HepG2 (cell line): Measurements from ENCODE around the gene RNF208. TPM values are rescaled to one million over a fixed set of nuclear protein-coding genes. Genes with fewer than 3 reads are reported as not detected.

Experiments used
- ARNT2 ChIP-seq: sonication (generic); formaldehyde crosslinking; IDR thresholded peaks from 2 replicates; pipeline ENCODE4 v1.8.0; 2022; ENCODE audit warnings: mild to moderate bottlenecking, low read depth, missing genetic modification reagents, moderate library complexity
- ARNTL ChIP-seq: sonication (generic); formaldehyde crosslinking; IDR thresholded peaks from 2 replicates; pipeline ENCODE4 v1.4.0; 2020; ENCODE audit warnings: mild to moderate bottlenecking, missing genetic modification reagents
- ETV6 ChIP-seq: sonication (generic); formaldehyde crosslinking; conservative IDR thresholded peaks from 2 replicates; pipeline ENCODE4 v1.4.0; 2020; ENCODE audit warnings: missing genetic modification reagents
- HMG20B ChIP-seq: conservative IDR thresholded peaks from 2 replicates; pipeline ENCODE4 v1.6.1; 2016; ENCODE audit warnings: missing genetic modification reagents, missing compliant biosample characterization
- HNRNPH1 ChIP-seq: fragments of 200-400 bp; formaldehyde crosslinking; optimal IDR thresholded peaks from 2 replicates; pipeline ENCODE3; 2017; ENCODE audit warnings: mild to moderate bottlenecking, low read depth, low read length
- HOXA3 ChIP-seq: sonication (generic); formaldehyde crosslinking; IDR thresholded peaks from 2 replicates; pipeline ENCODE4 v1.5.0; 2020; ENCODE audit warnings: missing genetic modification reagents
- KDM1A ChIP-seq: IDR thresholded peaks from 2 replicates; pipeline ENCODE4 v1.6.1; 2016; ENCODE audit warnings: missing compliant biosample characterization
- LCORL ChIP-seq, 2 experiments: fragments of 450-650 bp in 1 of 2; sonication (generic) in 1 of 2; formaldehyde crosslinking in 1 of 2; IDR thresholded peaks; 2 replicates each; pipeline versions ENCODE4 v1.5.0 to v1.6.1; 2017 to 2020; ENCODE audit warnings: antibody characterized with exemption in 1 of 2, missing genetic modification reagents in 1 of 2
- MYC ChIP-seq: sonication (generic); formaldehyde crosslinking; IDR thresholded peaks from 2 replicates; pipeline ENCODE4 v1.9.0; 2021; ENCODE audit warnings: missing genetic modification reagents, borderline replicate concordance
- ONECUT2 ChIP-seq: sonication (generic); formaldehyde crosslinking; IDR thresholded peaks from 2 replicates; pipeline ENCODE4 v1.4.0; 2020; ENCODE audit warnings: missing genetic modification reagents
- SETDB1 ChIP-seq: sonication (generic); formaldehyde crosslinking; IDR thresholded peaks from 2 replicates; pipeline ENCODE4 v1.5.1; 2020; ENCODE audit warnings: missing genetic modification reagents, mild to moderate bottlenecking, borderline replicate concordance
- SP5 ChIP-seq: IDR thresholded peaks from 2 replicates; pipeline ENCODE4 v1.6.1; 2016; ENCODE audit warnings: low read depth, borderline replicate concordance
- SRSF4 ChIP-seq: fragments of 200-400 bp; formaldehyde crosslinking; IDR thresholded peaks from one replicate; pipeline ENCODE4 v1.6.1; 2018; ENCODE audit warnings: mild to moderate bottlenecking, low read depth, low read length, moderate library complexity; ENCODE audit not compliant: poor library complexity, severe bottlenecking
- ZBTB3 ChIP-seq: sonication (generic); formaldehyde crosslinking; IDR thresholded peaks from 2 replicates; pipeline ENCODE4 v1.4.0; 2020; ENCODE audit warnings: low read depth, mild to moderate bottlenecking, moderate library complexity, missing genetic modification reagents, borderline replicate concordance
- ZFP82 ChIP-seq: sonication (generic); formaldehyde crosslinking; IDR thresholded peaks from 2 replicates; pipeline ENCODE4 v1.5.1; 2020; ENCODE audit warnings: mild to moderate bottlenecking, missing genetic modification reagents, borderline replicate concordance
- ZNF143 ChIP-seq: sonication (generic); formaldehyde crosslinking; IDR thresholded peaks from 2 replicates; pipeline ENCODE4 v1.4.0; 2020; ENCODE audit warnings: missing genetic modification reagents
- ZNF572 ChIP-seq: sonication (generic); formaldehyde crosslinking; IDR thresholded peaks from 2 replicates; pipeline ENCODE4 v1.5.1; 2020; ENCODE audit warnings: mild to moderate bottlenecking, missing genetic modification reagents
- ZSCAN21 ChIP-seq: sonication (generic); formaldehyde crosslinking; IDR thresholded peaks from 2 replicates; pipeline ENCODE4 v1.8.0; 2022; ENCODE audit warnings: mild to moderate bottlenecking, missing genetic modification reagents, moderate library complexity, borderline replicate concordance
- polyA plus RNA-seq, 8 experiments: library from polyadenylated mRNA; depleted of rRNA in 3 of 8; stranded (reverse) in 7 of 8; unstranded in 1 of 8; fragments of >200 nt; fragmentation: Illumina TruSeq in 4 of 8; extraction: Trizol in 4 of 8; gene quantifications; 2 replicates each; pipeline versions ENCODE4 v1.2.1 to v1.2.3, GENCODE V29; 2011 to 2016; ENCODE audit warnings: low read depth in 4 of 8, missing spikeins in 1 of 8, mixed read lengths in 1 of 8; ENCODE audit not compliant: insufficient read depth in 1 of 8
- total RNA-seq, 5 experiments: library from RNA; depleted of rRNA; stranded (reverse); fragments of >200 nt; fragmentation: Illumina TruSeq; extraction: Trizol; gene quantifications; 2 replicates each; pipeline ENCODE4 v1.2.3, GENCODE V29; 2016; ENCODE audit warnings: low read depth in 1 of 5
- TF ChIP-seq, protein P1 (sequence below): sonication (generic); formaldehyde crosslinking; conservative IDR thresholded peaks from 2 replicates; pipeline ENCODE4 v1.8.0; 2022; ENCODE audit warnings: mild to moderate bottlenecking, moderate library complexity, missing genetic modification reagents
- TF ChIP-seq, protein P2 (sequence below): sonication (generic); formaldehyde crosslinking; IDR thresholded peaks from 2 replicates; pipeline ENCODE4 v1.4.0; 2020; ENCODE audit warnings: mild to moderate bottlenecking, missing genetic modification reagents
- TF ChIP-seq, protein P3 (sequence below): sonication (generic); formaldehyde crosslinking; conservative IDR thresholded peaks from 2 replicates; pipeline ENCODE4 v1.4.0; 2020; ENCODE audit warnings: mild to moderate bottlenecking, missing genetic modification reagents, moderate library complexity
- TF ChIP-seq, protein P4 (sequence below): IDR thresholded peaks from 2 replicates; pipeline ENCODE4 v1.6.1; 2016; ENCODE audit warnings: low read depth, control low read depth

RNF208 gene
- total and polyA plus RNA-seq, 2 of the 13 experiments (the other 11 are each of a cell fraction or from before 2014, with no cell fraction given): 1.6 to 2.1 TPM

DNA sequence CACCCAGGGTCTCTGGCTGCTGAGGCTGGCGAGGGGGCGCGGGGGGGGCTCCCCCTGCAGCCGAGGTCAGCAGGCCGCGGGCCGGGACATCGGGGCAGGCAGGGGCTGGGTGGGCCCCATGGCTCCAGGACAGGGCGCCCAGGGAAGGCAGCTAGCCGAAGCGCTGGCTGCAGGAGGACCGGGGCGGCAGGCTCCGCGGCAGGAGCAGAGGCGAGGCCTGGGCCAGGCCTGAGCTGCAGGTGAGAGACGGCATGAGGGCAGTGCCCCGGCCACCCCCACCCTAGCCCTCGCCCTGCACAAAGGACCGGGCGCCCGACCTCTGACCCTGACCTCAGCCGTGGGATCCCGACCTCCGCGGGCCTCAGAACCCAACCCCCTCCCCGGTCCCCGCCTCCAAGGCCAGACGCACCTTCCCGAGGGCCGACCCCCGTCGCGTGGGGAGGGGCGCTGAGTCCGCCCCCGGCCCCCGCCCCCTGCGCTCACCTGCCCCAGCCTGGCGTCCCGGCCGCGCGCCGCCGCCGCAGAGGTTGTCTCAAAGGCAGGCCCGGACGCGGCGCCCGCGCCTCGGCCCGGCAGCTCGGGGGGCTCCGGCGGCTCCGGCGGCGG lies 431 bp downstream of the RNF208 start (continued):
- TF ChIP-seq MYC (CRISPR knock-in tag) (peak; percentile 42; the same call in 1 of the 2 replicates), SETDB1 (no peak), SP5 (CRISPR knock-in tag) (peak; percentile 72), ZSCAN21 (CRISPR knock-in tag) (no peak), ZFP82 (CRISPR knock-in tag) (peak; percentile 53; the same call in 1 of the 2 replicates), ZBTB3 (no peak), HMG20B (no peak), ZNF143 (CRISPR knock-in tag) (no peak), HOXA3 (CRISPR knock-in tag) (peak; percentile 61; the same call in 1 of the 2 replicates), ARNTL (CRISPR knock-in tag) (peak; percentile 18; the same call in 1 of the 2 replicates), SRSF4 (no peak), LCORL (IDR thresholded peaks at IDR 0.05) (no peak), LCORL (CRISPR knock-in tag; IDR thresholded peaks at IDR 0.05) (peak; percentile 29; the same call in 1 of the 2 replicates), ONECUT2 (CRISPR knock-in tag) (no peak), ARNT2 (CRISPR knock-in tag) (peak; percentile 24; the same call in 1 of the 2 replicates), ZNF572 (CRISPR knock-in tag) (no peak), HNRNPH1 (no peak), KDM1A (no peak), ETV6 (CRISPR knock-in tag) (no peak)
- TF ChIP-seq, protein P1, sequence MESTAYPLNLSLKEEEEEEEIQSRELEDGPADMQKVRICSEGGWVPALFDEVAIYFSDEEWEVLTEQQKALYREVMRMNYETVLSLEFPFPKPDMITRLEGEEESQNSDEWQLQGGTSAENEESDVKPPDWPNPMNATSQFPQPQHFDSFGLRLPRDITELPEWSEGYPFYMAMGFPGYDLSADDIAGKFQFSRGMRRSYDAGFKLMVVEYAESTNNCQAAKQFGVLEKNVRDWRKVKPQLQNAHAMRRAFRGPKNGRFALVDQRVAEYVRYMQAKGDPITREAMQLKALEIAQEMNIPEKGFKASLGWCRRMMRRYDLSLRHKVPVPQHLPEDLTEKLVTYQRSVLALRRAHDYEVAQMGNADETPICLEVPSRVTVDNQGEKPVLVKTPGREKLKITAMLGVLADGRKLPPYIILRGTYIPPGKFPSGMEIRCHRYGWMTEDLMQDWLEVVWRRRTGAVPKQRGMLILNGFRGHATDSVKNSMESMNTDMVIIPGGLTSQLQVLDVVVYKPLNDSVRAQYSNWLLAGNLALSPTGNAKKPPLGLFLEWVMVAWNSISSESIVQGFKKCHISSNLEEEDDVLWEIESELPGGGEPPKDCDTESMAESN: 0 out of 2 replicates have a peak, but pooled peaks have one; percentile 17
- TF ChIP-seq, protein P2, sequence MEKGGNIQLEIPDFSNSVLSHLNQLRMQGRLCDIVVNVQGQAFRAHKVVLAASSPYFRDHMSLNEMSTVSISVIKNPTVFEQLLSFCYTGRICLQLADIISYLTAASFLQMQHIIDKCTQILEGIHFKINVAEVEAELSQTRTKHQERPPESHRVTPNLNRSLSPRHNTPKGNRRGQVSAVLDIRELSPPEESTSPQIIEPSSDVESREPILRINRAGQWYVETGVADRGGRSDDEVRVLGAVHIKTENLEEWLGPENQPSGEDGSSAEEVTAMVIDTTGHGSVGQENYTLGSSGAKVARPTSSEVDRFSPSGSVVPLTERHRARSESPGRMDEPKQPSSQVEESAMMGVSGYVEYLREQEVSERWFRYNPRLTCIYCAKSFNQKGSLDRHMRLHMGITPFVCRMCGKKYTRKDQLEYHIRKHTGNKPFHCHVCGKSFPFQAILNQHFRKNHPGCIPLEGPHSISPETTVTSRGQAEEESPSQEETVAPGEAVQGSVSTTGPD: no peak
- TF ChIP-seq, protein P3, sequence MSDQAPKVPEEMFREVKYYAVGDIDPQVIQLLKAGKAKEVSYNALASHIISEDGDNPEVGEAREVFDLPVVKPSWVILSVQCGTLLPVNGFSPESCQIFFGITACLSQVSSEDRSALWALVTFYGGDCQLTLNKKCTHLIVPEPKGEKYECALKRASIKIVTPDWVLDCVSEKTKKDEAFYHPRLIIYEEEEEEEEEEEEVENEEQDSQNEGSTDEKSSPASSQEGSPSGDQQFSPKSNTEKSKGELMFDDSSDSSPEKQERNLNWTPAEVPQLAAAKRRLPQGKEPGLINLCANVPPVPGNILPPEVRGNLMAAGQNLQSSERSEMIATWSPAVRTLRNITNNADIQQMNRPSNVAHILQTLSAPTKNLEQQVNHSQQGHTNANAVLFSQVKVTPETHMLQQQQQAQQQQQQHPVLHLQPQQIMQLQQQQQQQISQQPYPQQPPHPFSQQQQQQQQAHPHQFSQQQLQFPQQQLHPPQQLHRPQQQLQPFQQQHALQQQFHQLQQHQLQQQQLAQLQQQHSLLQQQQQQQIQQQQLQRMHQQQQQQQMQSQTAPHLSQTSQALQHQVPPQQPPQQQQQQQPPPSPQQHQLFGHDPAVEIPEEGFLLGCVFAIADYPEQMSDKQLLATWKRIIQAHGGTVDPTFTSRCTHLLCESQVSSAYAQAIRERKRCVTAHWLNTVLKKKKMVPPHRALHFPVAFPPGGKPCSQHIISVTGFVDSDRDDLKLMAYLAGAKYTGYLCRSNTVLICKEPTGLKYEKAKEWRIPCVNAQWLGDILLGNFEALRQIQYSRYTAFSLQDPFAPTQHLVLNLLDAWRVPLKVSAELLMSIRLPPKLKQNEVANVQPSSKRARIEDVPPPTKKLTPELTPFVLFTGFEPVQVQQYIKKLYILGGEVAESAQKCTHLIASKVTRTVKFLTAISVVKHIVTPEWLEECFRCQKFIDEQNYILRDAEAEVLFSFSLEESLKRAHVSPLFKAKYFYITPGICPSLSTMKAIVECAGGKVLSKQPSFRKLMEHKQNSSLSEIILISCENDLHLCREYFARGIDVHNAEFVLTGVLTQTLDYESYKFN (CRISPR knock-in tag): peak; percentile 55
- TF ChIP-seq, protein P4, sequence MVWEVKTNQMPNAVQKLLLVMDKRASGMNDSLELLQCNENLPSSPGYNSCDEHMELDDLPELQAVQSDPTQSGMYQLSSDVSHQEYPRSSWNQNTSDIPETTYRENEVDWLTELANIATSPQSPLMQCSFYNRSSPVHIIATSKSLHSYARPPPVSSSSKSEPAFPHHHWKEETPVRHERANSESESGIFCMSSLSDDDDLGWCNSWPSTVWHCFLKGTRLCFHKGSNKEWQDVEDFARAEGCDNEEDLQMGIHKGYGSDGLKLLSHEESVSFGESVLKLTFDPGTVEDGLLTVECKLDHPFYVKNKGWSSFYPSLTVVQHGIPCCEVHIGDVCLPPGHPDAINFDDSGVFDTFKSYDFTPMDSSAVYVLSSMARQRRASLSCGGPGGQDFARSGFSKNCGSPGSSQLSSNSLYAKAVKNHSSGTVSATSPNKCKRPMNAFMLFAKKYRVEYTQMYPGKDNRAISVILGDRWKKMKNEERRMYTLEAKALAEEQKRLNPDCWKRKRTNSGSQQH (CRISPR knock-in tag): 0 out of 2 replicates have a peak, but pooled peaks have one; percentile 33
